Cardiac muscle cell (in vitro differentiated cells and primary cell): Measurements from ENCODE around the gene CACNG4. TPM values are rescaled to one million over a fixed set of nuclear protein-coding genes. Genes with fewer than 3 reads are reported as not detected.
"Not testable (repeated sequence)": the region's sequence is repeated elsewhere in the genome, so short reads cannot be mapped to it uniquely, and the experiment has no call there.

Source experiments
- DNase-seq, 2 donors: peaks; one replicate each; pipeline versions ENCODE4 v3.0.0 to v3.0.0-alpha.2; 2010 to 2017; ENCODE audit warnings: low read depth in 1 of 2, low spot score in 1 of 2
- H3K27ac ChIP-seq: fragments of 200-600 bp; sonication (generic); 2 replicates; pipeline ENCODE4 v1.5.1; 2016
- H3K27me3 ChIP-seq: fragments of 200-600 bp; sonication (generic); 2 replicates; pipeline ENCODE4 v1.6.0; 2016; ENCODE audit warnings: control low read depth
- H3K36me3 ChIP-seq: fragments of 200-600 bp; sonication (generic); 2 replicates; pipeline ENCODE4 v1.5.1; 2016; ENCODE audit warnings: control low read depth
- H3K4me1 ChIP-seq: fragments of 200-600 bp; sonication (generic); 2 replicates; pipeline ENCODE4 v1.8.1; 2017; ENCODE audit warnings: low read depth, mild to moderate bottlenecking, mixed run types
- H3K4me3 ChIP-seq: fragments of 200-600 bp; sonication (generic); 2 replicates; pipeline ENCODE4 v1.5.1; 2016; ENCODE audit warnings: mild to moderate bottlenecking
- H3K9me3 ChIP-seq: fragments of 200-600 bp; sonication (generic); 2 replicates; pipeline ENCODE4 v1.5.1; 2017; ENCODE audit warnings: low read depth, mild to moderate bottlenecking, control low read depth
- polyA plus RNA-seq: library from polyadenylated mRNA; unstranded; fragments of >200 nt; fragmentation: Nextera tagmentation; extraction: Ambion mirVana; gene quantifications from 2 replicates; pipeline ENCODE4 v1.2.1, GENCODE V29; 2016
- total RNA-seq: library from RNA; depleted of rRNA; stranded (reverse); fragments of >200 nt; gene quantifications from 2 replicates; pipeline ENCODE4 v1.2.3, GENCODE V29; 2016
- TF ChIP-seq, protein P1 (sequence below): IDR thresholded peaks from 2 replicates; pipeline ENCODE4 v1.5.1; 2012; ENCODE audit warnings: low read depth, mild to moderate bottlenecking, low read length

CACNG4 gene
- total and polyA plus RNA-seq, 2 experiments from 2014 or later, result 1.2 TPM

DNA sequence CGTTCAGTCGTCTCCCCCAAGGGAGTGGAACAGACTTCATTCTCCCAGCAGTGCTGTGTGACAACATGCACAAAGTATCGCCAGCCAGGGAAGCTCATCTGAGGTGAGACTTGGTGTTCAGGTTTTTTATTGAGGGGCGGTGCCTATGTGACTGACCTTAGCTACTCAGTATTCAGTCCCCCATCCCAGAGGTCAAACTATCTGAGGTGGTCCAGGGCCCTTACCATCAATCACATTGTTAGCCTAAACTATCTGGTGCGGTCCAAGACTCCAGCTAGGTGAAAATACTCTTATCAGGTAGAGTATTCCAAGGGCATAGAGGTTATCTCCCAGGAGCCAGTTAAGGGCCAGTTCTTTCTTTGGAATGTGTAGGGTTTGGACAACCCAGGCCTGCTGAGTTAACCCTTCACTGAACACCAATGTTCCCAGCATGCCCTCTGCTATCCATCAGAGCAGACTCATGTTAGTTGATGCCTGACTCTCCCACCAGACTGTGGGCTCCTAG, 74.4 kb downstream of the CACNG4 start:
- TF ChIP-seq, protein P1, sequence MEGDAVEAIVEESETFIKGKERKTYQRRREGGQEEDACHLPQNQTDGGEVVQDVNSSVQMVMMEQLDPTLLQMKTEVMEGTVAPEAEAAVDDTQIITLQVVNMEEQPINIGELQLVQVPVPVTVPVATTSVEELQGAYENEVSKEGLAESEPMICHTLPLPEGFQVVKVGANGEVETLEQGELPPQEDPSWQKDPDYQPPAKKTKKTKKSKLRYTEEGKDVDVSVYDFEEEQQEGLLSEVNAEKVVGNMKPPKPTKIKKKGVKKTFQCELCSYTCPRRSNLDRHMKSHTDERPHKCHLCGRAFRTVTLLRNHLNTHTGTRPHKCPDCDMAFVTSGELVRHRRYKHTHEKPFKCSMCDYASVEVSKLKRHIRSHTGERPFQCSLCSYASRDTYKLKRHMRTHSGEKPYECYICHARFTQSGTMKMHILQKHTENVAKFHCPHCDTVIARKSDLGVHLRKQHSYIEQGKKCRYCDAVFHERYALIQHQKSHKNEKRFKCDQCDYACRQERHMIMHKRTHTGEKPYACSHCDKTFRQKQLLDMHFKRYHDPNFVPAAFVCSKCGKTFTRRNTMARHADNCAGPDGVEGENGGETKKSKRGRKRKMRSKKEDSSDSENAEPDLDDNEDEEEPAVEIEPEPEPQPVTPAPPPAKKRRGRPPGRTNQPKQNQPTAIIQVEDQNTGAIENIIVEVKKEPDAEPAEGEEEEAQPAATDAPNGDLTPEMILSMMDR, result no peak
- no peaks in the 10 kb centered on the region for H3K9me3 ChIP-seq
- no peaks in the 10 kb centered on the region for H3K4me1 ChIP-seq
- DNase-seq, result no peak
- H3K36me3 ChIP-seq, result no peaks in the 10 kb centered on the region
- H3K27ac ChIP-seq, result no peak overlapping the region
- H3K27me3 ChIP-seq, result no peaks in the 10 kb centered on the region
- H3K4me3 ChIP-seq, result no peak overlapping the region

DNA sequence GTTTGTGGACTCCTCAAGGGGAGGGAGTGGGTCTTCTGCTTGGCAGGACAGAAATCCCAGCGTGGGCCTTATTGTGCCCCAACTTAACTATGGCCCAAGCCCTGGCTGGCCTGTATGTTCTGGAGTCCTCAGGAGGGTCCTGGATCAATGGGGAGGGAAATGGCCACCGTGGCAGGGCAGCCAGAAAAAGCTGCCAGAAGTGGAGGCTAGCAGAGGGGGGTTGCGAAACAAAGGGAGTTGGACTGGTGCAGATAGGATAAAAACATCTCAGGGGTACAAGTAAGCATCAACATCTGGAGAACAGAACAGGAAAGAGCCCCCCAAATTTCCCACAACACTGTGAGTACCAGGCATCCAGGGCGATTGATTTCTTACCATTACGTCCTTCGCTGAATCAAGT, 76.1 kb downstream of the CACNG4 start:
- H3K4me1 ChIP-seq, result no peaks in the 10 kb centered on the region
- no peak overlapping the region for H3K4me3 ChIP-seq
- no peaks in the 10 kb centered on the region for H3K36me3 ChIP-seq
- no peak overlapping the region for H3K27ac ChIP-seq
- TF ChIP-seq, protein P1, result no peak
- no peak for DNase-seq
- no peaks in the 10 kb centered on the region for H3K9me3 ChIP-seq
- no peaks in the 10 kb centered on the region for H3K27me3 ChIP-seq

DNA sequence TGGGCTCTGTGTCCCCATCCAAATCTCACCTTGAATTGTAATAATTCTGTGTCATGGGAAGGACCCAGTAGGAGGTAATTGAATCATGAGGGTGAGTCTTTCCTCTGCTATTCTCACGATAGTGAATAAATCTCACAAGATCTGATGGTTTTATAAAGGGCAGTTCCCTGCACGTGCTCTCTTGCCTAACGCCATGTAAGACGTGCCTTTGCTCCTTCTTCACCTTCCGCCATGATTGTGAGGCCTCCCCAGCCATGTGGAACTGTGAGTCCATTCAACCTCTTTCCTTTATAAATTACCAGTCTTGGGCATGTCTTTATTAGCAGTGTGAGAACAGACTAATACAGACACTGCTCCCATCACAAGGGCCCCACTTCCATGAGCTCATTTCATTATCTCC, 76.6 kb downstream of the CACNG4 start:
- not testable (repeated sequence) for H3K4me1 ChIP-seq, DNase-seq, H3K27ac ChIP-seq, H3K9me3 ChIP-seq, H3K36me3 ChIP-seq, H3K27me3 ChIP-seq, H3K4me3 ChIP-seq

DNA sequence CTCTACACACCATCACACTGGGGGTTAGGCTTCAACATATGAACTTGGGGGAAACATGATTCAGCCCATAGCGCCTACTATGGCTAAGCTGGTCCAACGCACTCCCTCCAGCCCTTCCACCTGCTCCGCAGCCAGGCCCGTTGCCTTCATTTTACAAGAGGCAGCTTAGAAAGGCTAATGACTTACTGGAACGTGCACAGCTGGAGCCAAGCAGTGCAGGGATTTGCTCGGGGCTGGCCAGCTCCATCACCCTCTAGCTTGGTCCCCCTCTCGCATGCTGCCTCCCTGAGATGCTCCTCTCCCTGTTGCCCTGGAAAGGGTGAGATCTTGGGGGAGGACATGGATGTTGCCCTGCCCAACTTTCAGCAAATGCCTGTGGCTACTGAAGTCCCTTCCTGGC, 77.0 kb downstream of the CACNG4 start:
- Histone ChIP-seq H3K4me3 (no peak overlapping the region), H3K27me3 (no peaks in the 10 kb centered on the region), H3K36me3 (no peaks in the 10 kb centered on the region), H3K27ac (no peak overlapping the region), H3K4me1 (no peaks in the 10 kb centered on the region), H3K9me3 (no peaks in the 10 kb centered on the region)
- TF ChIP-seq, protein P1, result no peak
- DNase-seq, result no peak

DNA sequence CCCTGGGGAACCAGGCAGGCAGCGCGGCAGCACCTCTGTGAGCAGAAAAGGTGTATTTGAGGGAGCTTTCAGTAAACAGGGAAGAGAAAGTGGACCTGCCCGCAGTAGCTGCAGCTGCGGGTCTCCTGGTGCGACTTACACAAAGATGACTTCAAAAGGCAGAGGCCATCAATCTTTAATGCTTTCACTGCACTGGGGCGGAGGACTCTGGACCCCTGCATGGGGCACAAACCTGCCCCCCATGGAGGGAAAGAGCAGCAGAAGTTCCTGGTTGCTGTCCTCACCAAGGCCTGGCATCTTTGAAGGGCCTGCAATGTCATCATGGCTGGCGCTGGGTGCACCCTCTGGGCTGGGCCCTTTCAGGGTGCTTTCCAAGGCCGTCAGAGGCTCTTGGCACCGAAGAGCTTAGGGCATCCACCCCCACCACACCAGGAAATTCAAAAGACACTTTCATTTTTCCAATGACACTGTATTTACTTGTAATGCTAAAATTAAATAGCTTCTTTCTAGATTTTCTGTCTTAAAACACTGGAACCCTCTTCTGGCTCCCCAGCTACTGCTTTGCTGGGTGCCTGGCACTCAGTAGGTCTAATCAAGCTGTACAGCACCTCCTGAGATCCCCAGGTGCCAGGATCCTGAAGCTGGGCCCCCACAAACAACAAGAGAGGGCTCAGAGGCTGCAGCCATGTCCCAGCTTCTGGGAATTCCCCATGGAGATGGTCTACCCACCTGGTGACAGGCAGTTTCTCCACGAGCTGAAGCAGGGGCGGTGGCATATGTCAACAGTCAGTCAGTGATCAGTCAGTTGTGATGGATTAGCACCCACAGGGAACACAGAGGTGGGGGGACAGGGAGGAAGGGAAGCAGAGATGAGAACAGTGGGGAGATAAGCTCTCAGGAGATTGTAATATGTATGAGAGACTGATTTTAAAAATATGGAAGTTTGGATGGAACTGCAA, 77.7 kb downstream of the CACNG4 start:
- no peaks in the 10 kb centered on the region for H3K27me3 ChIP-seq
- no peaks in the 10 kb centered on the region for H3K36me3 ChIP-seq
- H3K4me1 ChIP-seq, result no peaks in the 10 kb centered on the region
- no peak overlapping the region for H3K27ac ChIP-seq
- DNase-seq, result no peak
- TF ChIP-seq, protein P1, result no peak
- H3K9me3 ChIP-seq, result no peaks in the 10 kb centered on the region
- H3K4me3 ChIP-seq, result no peak overlapping the region

DNA sequence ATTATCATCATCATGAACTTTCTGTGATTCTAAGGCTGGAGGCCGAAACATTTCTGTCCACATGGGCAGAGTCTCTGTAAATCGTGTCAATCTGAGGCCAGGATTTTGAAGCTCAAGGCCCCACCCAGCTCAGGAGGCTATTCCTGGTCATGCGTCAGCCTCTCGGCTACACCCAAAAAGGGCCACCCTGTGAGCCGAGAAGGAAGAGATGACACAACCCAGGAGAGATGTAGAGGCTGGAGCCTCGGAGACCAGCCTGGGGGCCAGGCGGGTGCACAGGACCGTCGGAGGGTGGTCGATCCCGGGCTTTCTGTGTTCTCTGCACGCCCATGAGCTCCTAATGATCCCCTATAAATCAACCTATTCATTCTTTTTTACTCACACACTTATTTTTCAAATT, 78.8 kb downstream of the CACNG4 start:
- H3K4me1 ChIP-seq, result no peaks in the 10 kb centered on the region
- TF ChIP-seq, protein P1, result no peak
- H3K4me3 ChIP-seq, result no peak overlapping the region
- H3K9me3 ChIP-seq, result no peaks in the 10 kb centered on the region
- H3K36me3 ChIP-seq, result no peaks in the 10 kb centered on the region
- no peak for DNase-seq
- H3K27ac ChIP-seq, result no peak overlapping the region
- H3K27me3 ChIP-seq, result no peaks in the 10 kb centered on the region
